ENCODE data around the gene TMTC2. TPM values are rescaled to one million over a fixed set of nuclear protein-coding genes. Genes with fewer than 3 reads are reported as not detected.
A peak's percentile ranks its signal among the peaks of the same experiment; 100 is the strongest.

TMTC2 gene
- total RNA-seq, 2 experiments from 2014 or later = 2.4 to 2.5 TPM

- Mint-ChIP-seq H3K27me3 (no peaks in the 10 kb centered on the region), H3K27ac (no peak overlapping the region), H3K9me3 (ENCODE audit: low read depth) (no peaks in the 10 kb centered on the region), H3K4me3 (no peak overlapping the region), H3K4me1 (no peaks in the 10 kb centered on the region), H3K36me3 (ENCODE audit: low read depth) (no peaks in the 10 kb centered on the region)
- intact Hi-C loops (cut with DNase I, micrococcal nuclease) = no loop called here
- ChIA-PET POLR2A (no interaction called here), CTCF (no interaction called here)
- DNase-seq (no peak), ATAC-seq (no peak)
Measured at GRCh38 chr12:82862069-82862841, 175.5 kb downstream of the TMTC2 start.

GRCh38 chr12:82862876-82863649, 176.4 kb downstream of the TMTC2 start:
- Mint-ChIP-seq H3K36me3 (ENCODE audit: low read depth) (no peaks in the 10 kb centered on the region), H3K4me3 (no peak overlapping the region), H3K27ac (no peak overlapping the region), H3K9me3 (ENCODE audit: low read depth) (no peaks in the 10 kb centered on the region), H3K27me3 (no peaks in the 10 kb centered on the region), H3K4me1 (no peaks in the 10 kb centered on the region)
- intact Hi-C loops (cut with DNase I, micrococcal nuclease) = no loop called here
- DNase-seq (no peak), ATAC-seq (no peak)
- ChIA-PET CTCF (no interaction called here), POLR2A (no interaction called here)

GRCh38 chr12:82866227-82866775, 179.6 kb downstream of the TMTC2 start:
- no peak overlapping the region for H3K27ac Mint-ChIP-seq
- H3K9me3 Mint-ChIP-seq (ENCODE audit: low read depth) = no peaks in the 10 kb centered on the region
- no peak for DNase-seq
- H3K36me3 Mint-ChIP-seq (ENCODE audit: low read depth) = no peaks in the 10 kb centered on the region
- H3K4me3 Mint-ChIP-seq = no peak overlapping the region
- intact Hi-C loops (cut with DNase I, micrococcal nuclease) = no loop called here
- no peaks in the 10 kb centered on the region for H3K4me1 Mint-ChIP-seq
- ATAC-seq = no peak
- ChIA-PET POLR2A (no interaction called here), CTCF (no interaction called here)
- no peaks in the 10 kb centered on the region for H3K27me3 Mint-ChIP-seq

GRCh38 chr12:82866946-82867345, 180.2 kb downstream of the TMTC2 start:
- H3K27me3 Mint-ChIP-seq = no peaks in the 10 kb centered on the region
- DNase-seq (no peak), ATAC-seq (no peak)
- ChIA-PET POLR2A (no interaction called here), CTCF (no interaction called here)
- H3K27ac Mint-ChIP-seq = no peak overlapping the region
- H3K36me3 Mint-ChIP-seq (ENCODE audit: low read depth) = no peaks in the 10 kb centered on the region
- H3K4me1 Mint-ChIP-seq = no peaks in the 10 kb centered on the region
- intact Hi-C loops (cut with DNase I, micrococcal nuclease) = no loop called here
- no peak overlapping the region for H3K4me3 Mint-ChIP-seq
- H3K9me3 Mint-ChIP-seq (ENCODE audit: low read depth) = no peaks in the 10 kb centered on the region

- H3K9me3 Mint-ChIP-seq (ENCODE audit: low read depth) = no peaks in the 10 kb centered on the region
- no peak overlapping the region for H3K4me3 Mint-ChIP-seq
- POLR2A ChIA-PET = no interaction called here
- H3K36me3 Mint-ChIP-seq (ENCODE audit: low read depth) = no peaks in the 10 kb centered on the region
- H3K27ac Mint-ChIP-seq = no peak overlapping the region
- CTCF ChIA-PET = no interaction called here
- no peak for DNase-seq
- ATAC-seq = no peak
- intact Hi-C loops (cut with DNase I, micrococcal nuclease) = no loop called here
- no peaks in the 10 kb centered on the region for H3K4me1 Mint-ChIP-seq
- no peaks in the 10 kb centered on the region for H3K27me3 Mint-ChIP-seq
Measured at GRCh38 chr12:82867762-82868500, 181.2 kb downstream of the TMTC2 start.

- ATAC-seq = no peak
- no peak overlapping the region for H3K27ac Mint-ChIP-seq
- H3K9me3 Mint-ChIP-seq (ENCODE audit: low read depth) = no peaks in the 10 kb centered on the region
- H3K4me1 Mint-ChIP-seq = no peaks in the 10 kb centered on the region
- no peaks in the 10 kb centered on the region for H3K36me3 Mint-ChIP-seq (ENCODE audit: low read depth)
- DNase-seq = no peak
- intact Hi-C loops (cut with DNase I, micrococcal nuclease) = no loop called here
- POLR2A ChIA-PET = no interaction called here
- no peak overlapping the region for H3K4me3 Mint-ChIP-seq
- CTCF ChIA-PET = no interaction called here
- no peaks in the 10 kb centered on the region for H3K27me3 Mint-ChIP-seq
Measured at GRCh38 chr12:82870771-82871377, 184.2 kb downstream of the TMTC2 start.

- intact Hi-C loops (cut with DNase I, micrococcal nuclease) = no loop called here
- POLR2A ChIA-PET = no interaction called here
- no peak for DNase-seq
- H3K36me3 Mint-ChIP-seq (ENCODE audit: low read depth) = no peaks in the 10 kb centered on the region
- H3K27me3 Mint-ChIP-seq = no peaks in the 10 kb centered on the region
- no peaks in the 10 kb centered on the region for H3K4me1 Mint-ChIP-seq
- no peak for ATAC-seq
- CTCF ChIA-PET = no interaction called here
- no peaks in the 10 kb centered on the region for H3K9me3 Mint-ChIP-seq (ENCODE audit: low read depth)
- no peak overlapping the region for H3K4me3 Mint-ChIP-seq
- no peak overlapping the region for H3K27ac Mint-ChIP-seq
Measured at GRCh38 chr12:82872088-82872487, 185.4 kb downstream of the TMTC2 start.

- ChIA-PET CTCF (no interaction called here), POLR2A (no interaction called here)
- Mint-ChIP-seq H3K4me3 (no peak overlapping the region), H3K27me3 (no peaks in the 10 kb centered on the region), H3K27ac (no peak overlapping the region), H3K4me1 (no peaks in the 10 kb centered on the region), H3K36me3 (ENCODE audit: low read depth) (no peaks in the 10 kb centered on the region), H3K9me3 (ENCODE audit: low read depth) (no peaks in the 10 kb centered on the region)
- ATAC-seq (no peak), DNase-seq (no peak)
- intact Hi-C loops (cut with DNase I, micrococcal nuclease) = no loop called here
Measured at GRCh38 chr12:82873309-82873708, 186.6 kb downstream of the TMTC2 start.

- POLR2A ChIA-PET = no interaction called here
- intact Hi-C loops (cut with DNase I, micrococcal nuclease) = no loop called here
- CTCF ChIA-PET = no interaction called here
- Mint-ChIP-seq H3K27ac (no peak overlapping the region), H3K27me3 (no peaks in the 10 kb centered on the region), H3K9me3 (ENCODE audit: low read depth) (no peaks in the 10 kb centered on the region), H3K4me1 (no peaks in the 10 kb centered on the region), H3K36me3 (ENCODE audit: low read depth) (no peaks in the 10 kb centered on the region), H3K4me3 (no peak overlapping the region)
- ATAC-seq (no peak), DNase-seq (no peak)
Measured at GRCh38 chr12:82873951-82874350, 187.2 kb downstream of the TMTC2 start.

GRCh38 chr12:82874945-82875344, 188.2 kb downstream of the TMTC2 start:
- Mint-ChIP-seq H3K27ac (no peak overlapping the region), H3K27me3 (no peaks in the 10 kb centered on the region), H3K9me3 (ENCODE audit: low read depth) (no peaks in the 10 kb centered on the region), H3K4me3 (no peak overlapping the region), H3K4me1 (no peaks in the 10 kb centered on the region), H3K36me3 (ENCODE audit: low read depth) (no peaks in the 10 kb centered on the region)
- ChIA-PET POLR2A (no interaction called here), CTCF (no interaction called here)
- peak; percentile 61 for ATAC-seq
- no peak for DNase-seq
- intact Hi-C loops (cut with DNase I, micrococcal nuclease) = no loop called here

GRCh38 chr12:82876075-82876474, 189.4 kb downstream of the TMTC2 start:
- no peaks in the 10 kb centered on the region for H3K9me3 Mint-ChIP-seq (ENCODE audit: low read depth)
- H3K4me1 Mint-ChIP-seq = no peaks in the 10 kb centered on the region
- H3K27ac Mint-ChIP-seq = no peak overlapping the region
- no peak overlapping the region for H3K4me3 Mint-ChIP-seq
- DNase-seq = no peak
- H3K27me3 Mint-ChIP-seq = no peaks in the 10 kb centered on the region
- CTCF ChIA-PET = no interaction called here
- H3K36me3 Mint-ChIP-seq (ENCODE audit: low read depth) = no peaks in the 10 kb centered on the region
- intact Hi-C loops (cut with DNase I, micrococcal nuclease) = no loop called here
- POLR2A ChIA-PET = no interaction called here
- no peak for ATAC-seq

Measured in activated CD4-positive, alpha-beta T cell treated with anti-CD3 and anti-CD28 coated beads for 36 hours (primary cell).